NCI-H69 (cell line): ENCODE measurements around the gene DNASE2B.

Experiments
- DNase-seq: peaks from one replicate; lab custom pipeline; 2025; lab: John Stamatoyannopoulos, UW

The DNASE2B gene

DNA sequence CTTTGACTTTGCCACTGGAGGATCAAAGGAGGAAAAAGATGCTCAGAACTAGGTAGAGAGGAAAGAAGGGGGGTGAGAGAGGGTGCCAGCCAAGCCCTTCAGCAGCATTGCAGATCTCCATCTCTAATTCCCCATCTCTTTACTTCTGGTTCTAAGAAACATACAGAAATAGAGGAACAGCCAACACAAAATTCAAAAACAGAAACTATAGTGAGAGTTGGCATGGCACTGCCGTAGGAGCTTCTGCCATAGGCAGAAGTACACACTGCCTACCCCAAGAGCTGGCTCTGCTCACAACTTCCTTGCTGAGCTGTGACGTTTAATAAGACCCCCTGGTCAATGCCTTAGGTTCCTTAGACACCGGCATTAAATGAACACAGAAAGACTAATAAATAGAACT lies 54.2 kb downstream of the DNASE2B start:
- DNase-seq, result no peak

DNA sequence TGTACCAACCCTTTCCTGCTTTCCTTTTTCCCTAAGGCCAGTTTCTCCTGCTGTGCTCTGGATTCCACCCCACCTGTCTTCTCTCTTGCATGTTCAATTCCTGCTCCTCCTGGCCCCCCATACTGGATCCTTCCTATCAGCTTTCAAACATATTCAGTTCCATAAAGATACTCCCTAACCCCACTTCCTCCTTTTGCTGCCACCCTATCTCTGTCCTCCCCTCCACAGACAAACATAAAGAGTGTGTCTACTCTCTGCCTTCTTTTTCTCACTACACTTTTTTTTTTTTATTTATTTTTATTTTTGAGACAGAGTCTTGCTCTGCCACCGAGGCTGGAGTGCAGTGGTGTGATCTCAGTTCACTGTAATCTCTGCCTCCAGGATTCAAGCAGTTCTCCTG lies 63.8 kb downstream of the DNASE2B start:
- no peak for DNase-seq
